Astrocyte of the hippocampus (primary cell): ENCODE measurements around the gene IL9.

Experiments
- DNase-seq: peaks from one replicate; pipeline ENCODE4 v3.0.0; 2011; ENCODE audit warnings: low read depth, low spot score

The IL9 gene

DNA sequence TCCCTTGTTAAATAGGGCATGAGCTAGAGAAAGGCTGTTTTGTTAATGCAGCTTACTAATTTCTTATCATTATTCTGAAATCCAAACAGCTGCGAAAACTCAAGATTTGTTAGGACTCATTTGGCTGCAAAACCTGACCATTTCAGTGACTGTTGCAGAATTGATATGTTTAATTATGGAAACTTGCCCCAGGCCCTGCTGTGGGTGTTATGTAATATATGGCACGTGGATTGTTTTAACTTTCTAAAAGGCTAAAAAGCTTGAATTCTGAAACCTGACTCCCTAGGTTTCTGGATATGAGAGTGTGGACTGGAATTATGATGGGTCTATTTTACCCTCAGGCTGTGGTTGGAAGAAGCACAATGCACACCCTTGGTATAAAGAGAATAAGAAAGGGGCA, 4.4 kb downstream of the IL9 start:
- no peak for DNase-seq

- peak; percentile 15 for DNase-seq
Measured at GRCh38 chr5:135890867-135891266, 4.8 kb downstream of the IL9 start.

DNA sequence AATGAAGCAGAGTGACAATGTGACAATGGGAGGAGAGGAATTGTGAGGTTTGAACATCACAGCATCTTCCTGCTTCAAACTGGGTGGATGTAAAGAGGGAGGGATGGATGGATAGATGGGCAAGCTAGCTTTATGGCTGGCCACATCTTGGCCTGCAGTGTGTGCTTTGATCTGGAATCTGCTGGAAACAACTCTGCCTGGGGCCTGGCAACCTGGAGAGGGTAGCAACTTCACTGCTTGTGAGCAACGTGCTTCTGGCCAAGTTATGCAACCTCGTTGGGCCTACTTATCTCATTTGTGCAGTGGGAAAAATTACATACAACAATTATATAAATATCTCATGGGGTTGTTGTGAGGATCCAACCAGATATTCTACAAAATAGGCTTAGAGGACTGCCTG, 5.3 kb downstream of the IL9 start:
- no peak for DNase-seq

GRCh38 chr5:135887881-135888614, 7.6 kb downstream of the IL9 start:
- DNase-seq = peak; percentile 40

GRCh38 chr5:135887447-135887864, 8.2 kb downstream of the IL9 start:
- DNase-seq = peak; percentile 83

GRCh38 chr5:135886136-135886535, 9.5 kb downstream of the IL9 start:
- DNase-seq = no peak

DNA sequence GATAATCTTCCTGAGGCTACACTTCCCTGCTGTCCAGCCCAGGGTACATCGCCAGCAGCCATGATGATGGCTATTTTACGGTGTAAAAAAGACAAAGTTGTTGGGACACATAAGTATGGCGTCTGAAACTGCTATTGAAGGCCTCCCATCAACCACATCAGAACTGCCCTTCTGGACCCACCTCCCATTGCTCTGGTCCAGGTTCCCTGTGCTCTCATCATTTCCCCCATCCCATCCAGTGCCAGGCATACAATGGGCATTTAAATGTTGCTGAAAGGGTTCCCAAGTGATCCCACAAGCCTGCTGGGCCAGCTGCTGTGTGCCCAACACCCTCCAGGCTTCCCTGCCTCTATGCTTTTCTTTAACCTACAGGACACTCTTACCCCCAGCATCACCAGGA, 10.6 kb downstream of the IL9 start:
- DNase-seq = no peak

GRCh38 chr5:135883441-135883840, 12.2 kb downstream of the IL9 start:
- no peak for DNase-seq

- DNase-seq = no peak
Measured at GRCh38 chr5:135883026-135883425, 12.6 kb downstream of the IL9 start.

GRCh38 chr5:135881819-135882218, 13.8 kb downstream of the IL9 start:
- DNase-seq = no peak

GRCh38 chr5:135881244-135881643, 14.4 kb downstream of the IL9 start:
- DNase-seq = no peak

GRCh38 chr5:135880801-135881200, 14.8 kb downstream of the IL9 start:
- DNase-seq = no peak

DNA sequence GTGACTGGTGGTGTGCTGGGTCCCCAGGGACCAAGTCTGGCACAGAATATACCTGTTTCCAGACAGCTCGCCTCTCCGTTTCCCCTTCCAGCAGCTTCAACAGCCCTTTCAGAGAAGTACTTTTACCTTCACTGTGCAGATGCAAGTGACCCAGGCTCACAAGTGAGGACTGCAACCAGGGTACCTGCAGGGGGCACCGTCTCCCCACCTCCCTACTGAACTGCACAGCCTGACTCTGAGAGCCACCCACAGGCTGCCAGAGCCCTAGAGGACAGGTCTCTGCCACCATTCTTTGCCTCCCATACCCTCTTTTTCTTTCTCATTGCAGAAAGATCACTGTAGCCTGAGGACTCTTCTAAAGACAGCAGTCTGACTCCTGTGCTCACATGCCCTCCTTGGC, 15.4 kb downstream of the IL9 start:
- DNase-seq = peak; percentile 11

GRCh38 chr5:135879591-135879990, 16.1 kb downstream of the IL9 start:
- DNase-seq = no peak

- peak; percentile 28 for DNase-seq
Measured at GRCh38 chr5:135878156-135878620, 17.5 kb downstream of the IL9 start.

DNA sequence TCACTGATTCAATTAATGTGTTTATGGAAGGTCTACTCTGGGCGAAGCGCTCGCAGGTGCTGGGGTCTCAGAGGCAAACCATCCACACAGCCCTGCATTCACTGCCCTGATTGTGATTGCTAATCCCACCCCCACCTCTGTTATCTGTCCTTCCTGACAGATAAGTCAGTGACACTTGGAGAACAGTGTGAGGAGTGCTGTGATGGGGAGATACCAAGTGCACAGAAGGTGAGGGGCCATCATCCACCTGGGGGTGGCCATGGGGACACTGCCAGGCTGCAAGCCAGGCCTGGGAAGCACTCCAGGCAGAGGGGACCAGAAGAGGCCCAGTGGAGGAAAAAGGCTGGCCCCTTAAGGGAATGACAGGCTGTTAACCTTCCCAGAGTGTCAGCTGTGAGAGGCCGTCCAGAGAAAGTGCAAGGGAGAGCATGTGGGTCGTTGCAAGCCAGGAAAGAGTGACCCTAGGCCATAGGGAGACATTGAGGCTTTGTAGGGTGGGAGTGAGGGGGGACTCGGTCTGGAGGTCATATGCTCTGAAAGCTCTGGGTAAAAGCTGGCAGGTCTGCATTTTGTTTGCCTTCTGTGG, 18.0 kb downstream of the IL9 start:
- no peak for DNase-seq

DNA sequence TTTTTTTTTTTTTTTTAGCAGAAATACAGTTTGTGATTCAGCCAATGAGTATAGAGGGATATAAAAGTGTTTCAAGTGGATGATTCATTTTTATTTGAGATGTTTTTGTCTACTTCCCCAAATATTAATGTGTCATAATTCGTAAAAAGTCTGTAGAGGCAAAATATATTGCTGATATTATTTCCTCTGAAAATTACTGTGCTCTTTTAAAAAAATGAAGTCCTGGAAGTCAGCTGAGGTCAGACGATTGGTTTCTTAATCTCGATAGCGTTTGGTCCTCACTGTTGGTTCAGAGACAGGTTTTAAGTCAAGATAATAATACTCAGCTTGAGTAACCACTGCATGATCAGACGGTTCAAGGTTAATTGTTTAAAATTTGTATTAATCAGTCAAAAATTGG, 19.5 kb downstream of the IL9 start:
- no peak for DNase-seq

- DNase-seq = no peak
Measured at GRCh38 chr5:135875567-135875966, 20.1 kb downstream of the IL9 start.

DNA sequence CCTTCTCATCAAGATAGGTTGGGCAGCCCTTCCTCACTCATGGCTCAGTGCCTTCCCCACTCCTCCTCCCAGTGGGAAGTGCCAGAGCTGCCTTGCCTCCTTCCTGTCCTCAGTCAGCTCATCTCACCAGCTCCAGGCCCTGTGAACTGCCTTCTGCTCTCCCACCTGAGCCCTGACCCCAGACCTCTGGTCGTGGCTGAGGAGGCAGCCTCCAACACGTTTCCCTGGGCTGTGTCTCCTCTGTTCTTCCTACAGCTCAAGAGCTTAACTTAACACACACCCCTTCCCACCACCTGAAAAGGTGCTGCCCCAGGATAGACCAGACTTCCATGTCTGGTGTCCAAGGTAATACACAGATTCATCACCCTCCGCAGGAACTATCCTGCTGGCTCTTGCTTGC, 21.2 kb downstream of the IL9 start:
- no peak for DNase-seq

- DNase-seq = no peak
Measured at GRCh38 chr5:135873831-135874230, 21.8 kb downstream of the IL9 start.

- DNase-seq = no peak
Measured at GRCh38 chr5:135871268-135871915, 24.2 kb downstream of the IL9 start.

- no peak for DNase-seq
Measured at GRCh38 chr5:135869935-135870334, 25.7 kb downstream of the IL9 start.

DNA sequence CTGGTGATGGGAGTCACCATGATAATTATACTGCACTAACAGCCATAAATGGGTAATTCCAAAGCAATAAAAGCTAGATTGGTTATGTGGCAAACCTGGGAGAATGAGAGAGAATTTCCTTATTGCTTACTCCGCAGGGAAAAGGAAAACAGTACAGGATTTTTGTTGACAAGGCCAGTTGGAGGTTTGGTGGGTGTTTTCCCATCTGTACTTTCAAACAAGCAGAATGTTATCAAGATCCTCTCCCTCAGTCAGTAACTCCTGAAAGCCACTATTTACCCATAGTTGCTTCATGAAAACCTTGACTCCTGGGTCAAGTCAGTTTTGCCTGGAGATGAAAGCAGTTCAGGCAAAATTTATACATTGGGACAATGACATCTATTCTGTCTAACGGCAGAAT, 26.4 kb downstream of the IL9 start:
- DNase-seq = no peak
